ENCODE measurements around the gene CSF3. TPM values are rescaled to one million over a fixed set of nuclear protein-coding genes. Genes with fewer than 3 reads are reported as not detected.

The CSF3 gene
- total and polyA plus RNA-seq, 2 of the 13 experiments (the other 11 are each of a cell fraction or from before 2014, with no cell fraction given), result 0.09 TPM; not detected in 1

DNA sequence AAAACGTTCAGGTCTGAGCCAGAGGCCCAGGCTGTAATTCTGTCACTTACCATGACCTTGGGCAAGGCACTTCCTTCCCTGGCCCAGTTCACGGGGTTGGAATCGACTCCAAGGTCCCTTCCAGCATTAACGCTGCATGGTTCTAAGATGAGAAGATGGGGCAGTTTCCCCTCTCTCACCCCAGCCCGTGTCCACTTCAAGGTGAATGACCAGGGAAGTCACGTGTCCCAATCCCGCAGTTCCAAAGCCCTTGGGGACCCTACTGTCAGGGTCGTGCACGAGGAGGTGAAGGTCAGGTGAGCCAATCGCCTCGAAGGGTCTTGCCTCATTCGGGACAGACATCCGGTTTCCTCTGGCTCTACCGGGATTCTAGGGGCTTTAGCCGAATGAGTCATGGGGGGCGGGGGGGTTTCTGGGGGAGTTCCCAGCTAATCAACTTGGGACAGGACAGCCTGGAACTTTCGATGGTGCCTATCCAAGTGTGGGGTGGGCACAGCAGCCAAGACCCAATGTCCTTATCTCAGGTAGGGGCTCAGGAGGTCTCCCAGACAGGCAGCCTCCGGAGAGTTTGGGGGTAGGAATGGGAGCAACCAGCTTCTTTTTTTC lies 762 bp upstream of the CSF3 start (continued):
- TF ChIP-seq, protein P1, sequence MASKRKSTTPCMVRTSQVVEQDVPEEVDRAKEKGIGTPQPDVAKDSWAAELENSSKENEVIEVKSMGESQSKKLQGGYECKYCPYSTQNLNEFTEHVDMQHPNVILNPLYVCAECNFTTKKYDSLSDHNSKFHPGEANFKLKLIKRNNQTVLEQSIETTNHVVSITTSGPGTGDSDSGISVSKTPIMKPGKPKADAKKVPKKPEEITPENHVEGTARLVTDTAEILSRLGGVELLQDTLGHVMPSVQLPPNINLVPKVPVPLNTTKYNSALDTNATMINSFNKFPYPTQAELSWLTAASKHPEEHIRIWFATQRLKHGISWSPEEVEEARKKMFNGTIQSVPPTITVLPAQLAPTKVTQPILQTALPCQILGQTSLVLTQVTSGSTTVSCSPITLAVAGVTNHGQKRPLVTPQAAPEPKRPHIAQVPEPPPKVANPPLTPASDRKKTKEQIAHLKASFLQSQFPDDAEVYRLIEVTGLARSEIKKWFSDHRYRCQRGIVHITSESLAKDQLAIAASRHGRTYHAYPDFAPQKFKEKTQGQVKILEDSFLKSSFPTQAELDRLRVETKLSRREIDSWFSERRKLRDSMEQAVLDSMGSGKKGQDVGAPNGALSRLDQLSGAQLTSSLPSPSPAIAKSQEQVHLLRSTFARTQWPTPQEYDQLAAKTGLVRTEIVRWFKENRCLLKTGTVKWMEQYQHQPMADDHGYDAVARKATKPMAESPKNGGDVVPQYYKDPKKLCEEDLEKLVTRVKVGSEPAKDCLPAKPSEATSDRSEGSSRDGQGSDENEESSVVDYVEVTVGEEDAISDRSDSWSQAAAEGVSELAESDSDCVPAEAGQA (IDR thresholded peaks at IDR 0.05; ENCODE audit: low read depth), result no peak
- TF ChIP-seq, protein P1 (CRISPR knock-in tag; IDR thresholded peaks at IDR 0.05; ENCODE audit: borderline replicate concordance), result no peak
- TF ChIP-seq ZNF780A (CRISPR knock-in tag; IDR thresholded peaks at IDR 0.05) (no peak), HOXA9 (CRISPR knock-in tag; IDR thresholded peaks at IDR 0.05; ENCODE audit: borderline replicate concordance) (no peak), JDP2 (CRISPR knock-in tag; IDR thresholded peaks at IDR 0.05; ENCODE audit: borderline replicate concordance) (no peak), NFE2L2 (IDR thresholded peaks at IDR 0.05; ENCODE audit: low read length) (no peak), ZFP41 (CRISPR knock-in tag; IDR thresholded peaks at IDR 0.05; ENCODE audit: borderline replicate concordance) (no peak), PHF20 (CRISPR knock-in tag; IDR thresholded peaks at IDR 0.05) (no peak), NONO (IDR thresholded peaks at IDR 0.05) (no peak), NONO (CRISPR knock-in tag; conservative IDR thresholded peaks at IDR 0.05) (no peak), ZNF670 (CRISPR knock-in tag; IDR thresholded peaks at IDR 0.05; ENCODE audit: borderline replicate concordance) (no peak), SOX5 (CRISPR knock-in tag; IDR thresholded peaks at IDR 0.05; ENCODE audit: borderline replicate concordance) (no peak), ZNF160 (CRISPR knock-in tag; IDR thresholded peaks at IDR 0.05) (no peak)
- TF ChIP-seq, protein P2, sequence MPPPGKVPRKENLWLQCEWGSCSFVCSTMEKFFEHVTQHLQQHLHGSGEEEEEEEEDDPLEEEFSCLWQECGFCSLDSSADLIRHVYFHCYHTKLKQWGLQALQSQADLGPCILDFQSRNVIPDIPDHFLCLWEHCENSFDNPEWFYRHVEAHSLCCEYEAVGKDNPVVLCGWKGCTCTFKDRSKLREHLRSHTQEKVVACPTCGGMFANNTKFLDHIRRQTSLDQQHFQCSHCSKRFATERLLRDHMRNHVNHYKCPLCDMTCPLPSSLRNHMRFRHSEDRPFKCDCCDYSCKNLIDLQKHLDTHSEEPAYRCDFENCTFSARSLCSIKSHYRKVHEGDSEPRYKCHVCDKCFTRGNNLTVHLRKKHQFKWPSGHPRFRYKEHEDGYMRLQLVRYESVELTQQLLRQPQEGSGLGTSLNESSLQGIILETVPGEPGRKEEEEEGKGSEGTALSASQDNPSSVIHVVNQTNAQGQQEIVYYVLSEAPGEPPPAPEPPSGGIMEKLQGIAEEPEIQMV (CRISPR knock-in tag; IDR thresholded peaks at IDR 0.05; ENCODE audit: low read depth), result no peak
- TF ChIP-seq, protein P3, sequence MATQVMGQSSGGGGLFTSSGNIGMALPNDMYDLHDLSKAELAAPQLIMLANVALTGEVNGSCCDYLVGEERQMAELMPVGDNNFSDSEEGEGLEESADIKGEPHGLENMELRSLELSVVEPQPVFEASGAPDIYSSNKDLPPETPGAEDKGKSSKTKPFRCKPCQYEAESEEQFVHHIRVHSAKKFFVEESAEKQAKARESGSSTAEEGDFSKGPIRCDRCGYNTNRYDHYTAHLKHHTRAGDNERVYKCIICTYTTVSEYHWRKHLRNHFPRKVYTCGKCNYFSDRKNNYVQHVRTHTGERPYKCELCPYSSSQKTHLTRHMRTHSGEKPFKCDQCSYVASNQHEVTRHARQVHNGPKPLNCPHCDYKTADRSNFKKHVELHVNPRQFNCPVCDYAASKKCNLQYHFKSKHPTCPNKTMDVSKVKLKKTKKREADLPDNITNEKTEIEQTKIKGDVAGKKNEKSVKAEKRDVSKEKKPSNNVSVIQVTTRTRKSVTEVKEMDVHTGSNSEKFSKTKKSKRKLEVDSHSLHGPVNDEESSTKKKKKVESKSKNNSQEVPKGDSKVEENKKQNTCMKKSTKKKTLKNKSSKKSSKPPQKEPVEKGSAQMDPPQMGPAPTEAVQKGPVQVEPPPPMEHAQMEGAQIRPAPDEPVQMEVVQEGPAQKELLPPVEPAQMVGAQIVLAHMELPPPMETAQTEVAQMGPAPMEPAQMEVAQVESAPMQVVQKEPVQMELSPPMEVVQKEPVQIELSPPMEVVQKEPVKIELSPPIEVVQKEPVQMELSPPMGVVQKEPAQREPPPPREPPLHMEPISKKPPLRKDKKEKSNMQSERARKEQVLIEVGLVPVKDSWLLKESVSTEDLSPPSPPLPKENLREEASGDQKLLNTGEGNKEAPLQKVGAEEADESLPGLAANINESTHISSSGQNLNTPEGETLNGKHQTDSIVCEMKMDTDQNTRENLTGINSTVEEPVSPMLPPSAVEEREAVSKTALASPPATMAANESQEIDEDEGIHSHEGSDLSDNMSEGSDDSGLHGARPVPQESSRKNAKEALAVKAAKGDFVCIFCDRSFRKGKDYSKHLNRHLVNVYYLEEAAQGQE (IDR thresholded peaks at IDR 0.05; ENCODE audit: borderline replicate concordance in 1 of 2, low read depth in 1 of 2, low read length in 2 of 2), result no peak
- TF ChIP-seq, protein P4, sequence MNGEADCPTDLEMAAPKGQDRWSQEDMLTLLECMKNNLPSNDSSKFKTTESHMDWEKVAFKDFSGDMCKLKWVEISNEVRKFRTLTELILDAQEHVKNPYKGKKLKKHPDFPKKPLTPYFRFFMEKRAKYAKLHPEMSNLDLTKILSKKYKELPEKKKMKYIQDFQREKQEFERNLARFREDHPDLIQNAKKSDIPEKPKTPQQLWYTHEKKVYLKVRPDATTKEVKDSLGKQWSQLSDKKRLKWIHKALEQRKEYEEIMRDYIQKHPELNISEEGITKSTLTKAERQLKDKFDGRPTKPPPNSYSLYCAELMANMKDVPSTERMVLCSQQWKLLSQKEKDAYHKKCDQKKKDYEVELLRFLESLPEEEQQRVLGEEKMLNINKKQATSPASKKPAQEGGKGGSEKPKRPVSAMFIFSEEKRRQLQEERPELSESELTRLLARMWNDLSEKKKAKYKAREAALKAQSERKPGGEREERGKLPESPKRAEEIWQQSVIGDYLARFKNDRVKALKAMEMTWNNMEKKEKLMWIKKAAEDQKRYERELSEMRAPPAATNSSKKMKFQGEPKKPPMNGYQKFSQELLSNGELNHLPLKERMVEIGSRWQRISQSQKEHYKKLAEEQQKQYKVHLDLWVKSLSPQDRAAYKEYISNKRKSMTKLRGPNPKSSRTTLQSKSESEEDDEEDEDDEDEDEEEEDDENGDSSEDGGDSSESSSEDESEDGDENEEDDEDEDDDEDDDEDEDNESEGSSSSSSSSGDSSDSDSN (CRISPR knock-in tag; IDR thresholded peaks at IDR 0.05), result peak; percentile 18; the same call in 1 of the 2 replicates

Measured in HepG2 (cell line).